Left ventricle myocardium superior (tissue), 1 donor: Measurements from ENCODE around the gene SRSF1. TPM values are rescaled to one million over a fixed set of nuclear protein-coding genes. Genes with fewer than 3 reads are reported as not detected.
"Not testable (repeated sequence)": the region's sequence is repeated elsewhere in the genome, so short reads cannot be mapped to it uniquely, and the experiment has no call there.

Experiments used
- ATAC-seq: fragments of 200-7000 bp; cut with Tn5 transposase; one replicate; pipeline ENCODE4 v1.9.1; 2020; ENCODE audit warnings: mild to moderate bottlenecking, moderate library complexity
- DNase-seq: peaks from one replicate; pipeline ENCODE4 v3.0.0-alpha.2; 2020
- intact Hi-C: fragments of 100-400 bp; cut with micrococcal nuclease; formaldehyde crosslinking; loops from one replicate; pipeline ENCODE4 v1.11.0; 2022
- long read RNA-seq: library from polyadenylated mRNA; unstranded; transcript quantifications from one replicate; pipeline ENCODE4 v2.0.0, GENCODE V29; 2021
- total RNA-seq: library from RNA; stranded (reverse); fragmentation: NEBNext Ultra II Directional; extraction: Animal tissue kit (Norgen Biotek cat#: 25700); gene quantifications from one replicate; pipeline ENCODE4 v1.2.1, GENCODE V29; 2021
- donor health status: DM: no; HTN: yes; CAD: no; lungs with severe emphysema.

The SRSF1 gene, protein sequence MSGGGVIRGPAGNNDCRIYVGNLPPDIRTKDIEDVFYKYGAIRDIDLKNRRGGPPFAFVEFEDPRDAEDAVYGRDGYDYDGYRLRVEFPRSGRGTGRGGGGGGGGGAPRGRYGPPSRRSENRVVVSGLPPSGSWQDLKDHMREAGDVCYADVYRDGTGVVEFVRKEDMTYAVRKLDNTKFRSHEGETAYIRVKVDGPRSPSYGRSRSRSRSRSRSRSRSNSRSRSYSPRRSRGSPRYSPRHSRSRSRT
- total RNA-seq, result 98.1 TPM
- long read RNA-seq, transcript SRSF1-201 (4 exons, 1,513 nt), result major isoform, 44 of 56 reads
- long read RNA-seq, partial matches to known transcripts, result 2 of 56 reads
- long read RNA-seq, other reads (novel, unspliced or antisense), result 5 of 56 reads

- ATAC-seq, result peak; percentile 96
- intact Hi-C loops, result loop anchor here (10.0 kb wide), 2 partner anchors 78 to 108 kb away; partner anchors contain the start of gene DYNLL2
- peak; percentile 99 for DNase-seq
These were observed at the start of gene SRSF1 for GRCh38 chr17:58006924-58007780. TSS of gene SRSF1 (minus strand) at chr17:58007246. CDS start at chr17:58007137, 109 bp downstream.

DNA sequence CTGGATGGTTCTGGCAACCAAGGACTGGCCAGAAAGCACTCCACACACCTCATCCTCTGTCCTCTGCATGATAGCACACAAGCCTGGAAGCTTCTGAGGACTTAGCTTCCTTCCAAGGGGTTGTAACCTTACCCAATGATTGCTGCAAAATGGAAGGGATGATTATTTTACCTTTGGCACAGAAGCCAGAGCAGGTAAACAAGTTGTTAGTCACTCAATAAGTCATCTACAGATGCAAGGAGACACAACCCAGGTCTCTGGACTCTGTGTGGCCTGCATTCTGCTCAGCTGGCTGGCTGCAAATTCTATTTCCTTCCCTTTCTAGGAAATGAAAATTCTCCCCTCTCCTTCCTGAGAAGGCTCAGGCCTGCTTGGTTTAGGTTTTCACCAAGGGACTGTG is 49.4 kb upstream of the SRSF1 start:
- intact Hi-C loops, result no loop called here
- no peak for ATAC-seq
- no peak for DNase-seq

- no peak for ATAC-seq
- intact Hi-C loops, result no loop called here
- DNase-seq, result no peak
These were observed 47.6 kb upstream of the SRSF1 start for GRCh38 chr17:58054641-58055040.

GRCh38 chr17:58052945-58053715 is 46.1 kb upstream of the SRSF1 start:
- ATAC-seq (no peak), DNase-seq (no peak)
- intact Hi-C loops, result no loop called here

DNA sequence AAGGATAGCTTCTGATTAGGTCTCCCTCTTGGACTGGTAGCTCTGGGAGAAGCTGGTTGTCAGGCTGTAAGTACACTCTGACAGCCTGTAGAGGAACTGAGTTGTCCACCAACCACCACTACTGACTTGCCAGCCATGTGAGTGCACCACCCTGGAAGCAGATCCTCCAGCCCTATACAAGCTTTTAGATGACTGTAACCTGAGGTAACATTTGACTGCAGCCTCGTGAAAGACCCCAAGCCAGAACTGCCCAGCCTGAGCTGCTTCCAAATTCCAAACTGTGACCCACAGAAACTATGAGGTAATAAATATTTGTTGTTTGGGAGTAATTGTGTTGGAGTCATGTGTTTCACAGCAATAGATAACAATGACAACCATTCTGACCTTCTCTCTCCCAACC is 45.4 kb upstream of the SRSF1 start:
- intact Hi-C loops, result no loop called here
- no peak for DNase-seq
- ATAC-seq, result no peak

DNA sequence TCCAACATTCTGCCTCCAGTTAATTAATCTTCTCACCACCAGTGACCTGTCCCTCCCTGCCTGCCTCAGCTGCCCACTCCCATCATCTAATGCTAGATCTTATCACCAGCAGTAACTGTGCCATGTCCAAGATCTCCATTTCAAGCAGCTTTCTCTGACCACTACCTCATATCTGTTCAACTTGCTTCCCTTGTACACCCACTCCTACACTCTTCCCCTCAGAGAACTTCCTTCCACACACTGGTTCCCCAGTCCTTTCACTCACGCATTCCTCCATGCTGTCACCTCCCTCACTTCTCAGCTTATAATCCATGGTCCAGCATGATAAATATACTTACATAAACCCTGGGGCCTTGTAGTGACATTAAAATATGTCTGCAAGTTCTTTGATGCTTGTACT is 44.4 kb upstream of the SRSF1 start:
- ATAC-seq, result no peak
- intact Hi-C loops, result no loop called here
- no peak for DNase-seq

- intact Hi-C loops, result no loop called here
- DNase-seq (no peak), ATAC-seq (no peak)
These were observed 43.9 kb upstream of the SRSF1 start for GRCh38 chr17:58050966-58051365.

- DNase-seq, result no peak
- intact Hi-C loops, result no loop called here
- ATAC-seq, result no peak
These were observed 42.5 kb upstream of the SRSF1 start for GRCh38 chr17:58049533-58049932.

GRCh38 chr17:58047376-58048150 is 40.5 kb upstream of the SRSF1 start:
- intact Hi-C loops, result no loop called here
- ATAC-seq (no peak), DNase-seq (no peak)

DNA sequence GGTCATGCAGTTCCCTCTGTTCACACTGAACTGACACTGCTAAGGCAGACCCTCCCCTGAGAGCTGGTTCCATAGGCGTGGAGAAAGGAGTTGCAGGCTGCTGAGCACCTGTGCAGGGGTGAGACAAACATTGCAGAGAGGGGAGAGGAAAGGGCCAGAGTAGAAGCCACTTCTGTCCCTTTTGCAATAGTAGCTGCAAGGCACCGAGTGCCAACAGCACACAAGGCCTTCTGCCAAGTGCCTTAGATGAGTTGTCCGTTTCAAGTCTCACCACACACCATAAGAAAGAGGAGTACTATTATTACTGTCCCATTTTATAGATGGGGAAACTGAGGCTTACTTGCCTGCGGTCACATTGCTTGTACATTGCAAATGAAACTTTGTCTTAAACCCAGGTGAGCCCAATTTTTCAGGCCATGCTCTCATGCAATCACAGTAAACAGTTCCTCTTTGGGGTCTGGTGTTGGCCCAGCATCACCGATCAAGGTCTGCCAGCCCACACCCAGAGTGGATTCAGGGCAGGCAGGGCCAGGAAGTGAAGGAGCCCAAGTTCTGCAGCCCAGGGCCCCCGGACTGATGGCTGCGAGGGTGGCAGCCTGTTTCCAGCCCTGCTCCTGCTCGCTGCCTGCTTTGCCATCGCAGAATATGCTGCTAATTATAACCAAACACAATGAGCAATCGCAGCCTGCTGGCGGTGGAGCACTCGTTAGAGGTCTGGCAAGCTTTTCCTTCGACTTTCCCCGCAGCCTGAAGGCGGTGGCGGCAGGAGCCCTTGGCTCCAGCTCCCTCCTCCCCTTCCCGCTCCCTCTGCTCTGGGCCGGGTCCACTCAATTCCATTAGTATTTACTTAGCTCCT is 39.4 kb upstream of the SRSF1 start:
- DNase-seq (peak; percentile 51), ATAC-seq (peak; percentile 96)
- intact Hi-C loops, result no loop called here

DNA sequence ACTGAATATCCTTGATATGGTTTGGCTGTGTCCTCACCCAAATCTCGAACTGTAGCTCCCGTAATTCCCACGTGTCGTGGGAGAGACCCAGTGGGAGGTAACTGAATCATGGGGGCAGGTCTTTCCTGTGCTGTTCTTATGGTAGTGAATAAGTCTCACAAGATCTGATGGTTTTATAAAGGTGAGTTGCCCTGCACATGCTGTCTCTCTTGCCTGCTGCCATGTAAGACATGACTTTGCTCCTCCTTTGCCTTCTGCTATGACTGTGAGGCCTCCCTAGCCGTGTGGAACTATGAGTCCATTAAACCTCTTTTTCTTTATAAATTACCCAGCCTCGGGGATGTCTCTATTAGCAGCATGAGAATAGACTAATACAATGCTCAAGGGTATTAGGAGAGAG is 37.2 kb upstream of the SRSF1 start:
- intact Hi-C loops, DNase-seq, ATAC-seq: not testable (repeated sequence)

GRCh38 chr17:58043221-58044181 is 36.5 kb upstream of the SRSF1 start:
- ATAC-seq (no peak), DNase-seq (no peak)
- intact Hi-C loops, result no loop called here

DNA sequence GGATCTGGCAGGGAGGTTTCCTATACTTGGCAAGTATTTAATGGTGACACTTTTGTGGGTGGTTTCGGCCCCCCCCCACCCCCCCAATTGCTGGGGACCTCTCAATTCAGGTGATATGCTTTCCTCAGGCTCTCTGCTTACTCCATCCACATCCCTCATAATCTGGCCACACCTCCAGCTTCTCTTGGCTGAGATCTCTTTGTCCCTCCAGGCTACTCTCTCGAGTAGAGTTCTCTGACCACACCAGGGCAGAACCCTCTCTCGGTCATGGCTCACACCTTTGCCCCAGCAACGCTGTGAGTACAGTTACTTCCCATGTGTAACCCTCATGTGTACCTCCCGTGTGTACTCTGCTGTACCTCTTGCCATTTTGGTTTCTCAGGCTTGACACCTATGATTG is 34.1 kb upstream of the SRSF1 start:
- DNase-seq (no peak), ATAC-seq (no peak)
- intact Hi-C loops, result no loop called here

GRCh38 chr17:58040386-58040785 is 33.3 kb upstream of the SRSF1 start:
- ATAC-seq (no peak), DNase-seq (no peak)
- intact Hi-C loops, result no loop called here

- intact Hi-C loops, result no loop called here
- ATAC-seq, result no peak
- no peak for DNase-seq
These were observed 32.9 kb upstream of the SRSF1 start for GRCh38 chr17:58039975-58040374.

DNA sequence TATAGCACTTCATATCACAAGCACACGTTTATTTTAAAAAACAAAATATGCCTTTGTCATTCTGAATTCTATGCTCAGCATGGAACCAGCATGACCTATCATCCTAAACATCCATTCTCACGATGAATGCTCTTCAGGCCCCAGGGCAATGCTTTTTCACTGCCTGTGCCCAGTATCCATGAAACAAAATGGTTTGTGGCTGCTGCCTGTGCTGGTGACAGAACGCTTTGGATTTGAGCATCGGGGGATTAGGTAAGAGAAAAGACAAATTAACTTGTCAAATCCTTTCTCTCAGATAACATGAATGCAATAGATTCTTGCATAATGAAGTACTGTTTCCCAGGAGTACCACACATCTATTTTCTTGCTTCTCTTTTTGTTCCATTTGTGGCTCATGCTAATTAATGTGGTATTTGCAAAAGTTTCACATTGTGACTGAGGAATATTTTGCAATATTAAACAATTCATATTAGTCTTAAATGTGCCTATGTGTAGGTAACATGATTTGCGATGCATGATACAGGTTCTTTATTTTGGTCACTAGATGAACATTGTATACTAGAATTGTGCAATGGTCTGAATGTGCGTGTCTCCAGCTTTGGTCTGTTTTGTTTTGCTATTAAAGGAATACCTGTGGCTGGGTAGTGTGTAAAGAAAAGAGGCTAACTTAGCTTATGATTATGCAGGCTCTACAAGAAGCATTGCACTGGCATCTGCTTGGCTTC is 25.8 kb upstream of the SRSF1 start:
- no peak for ATAC-seq
- DNase-seq, result no peak
- intact Hi-C loops, result no loop called here
